Trophoblast cell (in vitro differentiated cells and primary cell): ENCODE results near the gene SH3BP4.
A peak's percentile ranks its signal among the peaks of the same experiment; 100 is the strongest.

Source experiments
- DNase-seq, 2 donors: peaks; one replicate each; pipeline ENCODE4 v3.0.0-alpha.2; 2016
- H2AFZ ChIP-seq: 2 replicates; pipeline ENCODE4 v1.6.1; 2013; ENCODE audit warnings: low read length, moderate library complexity, mild to moderate bottlenecking; ENCODE audit not compliant: insufficient read depth, poor library complexity
- H2AK5ac ChIP-seq: 2 replicates; pipeline ENCODE4 v1.6.1; 2013; ENCODE audit warnings: mild to moderate bottlenecking, low read length
- H2BK120ac ChIP-seq: 2 replicates; pipeline ENCODE4 v1.6.1; 2013; ENCODE audit warnings: low read length, mild to moderate bottlenecking, moderate library complexity; ENCODE audit not compliant: insufficient read depth, poor library complexity
- H2BK12ac ChIP-seq: 2 replicates; pipeline ENCODE4 v1.6.1; 2013; ENCODE audit warnings: mild to moderate bottlenecking, low read length, moderate library complexity
- H2BK5ac ChIP-seq: 2 replicates; pipeline ENCODE4 v1.6.1; 2013; ENCODE audit warnings: low read length, low read depth, moderate library complexity, mild to moderate bottlenecking; ENCODE audit not compliant: poor library complexity
- H3K14ac ChIP-seq: 2 replicates; pipeline ENCODE4 v1.6.1; 2013; ENCODE audit warnings: mild to moderate bottlenecking, low read length
- H3K18ac ChIP-seq: 2 replicates; pipeline ENCODE4 v1.6.1; 2013; ENCODE audit warnings: mild to moderate bottlenecking, low read length
- H3K23ac ChIP-seq: 2 replicates; pipeline ENCODE4 v1.6.1; 2013; ENCODE audit warnings: low read length
- H3K27ac ChIP-seq: 2 replicates; pipeline ENCODE4 v1.5.1; 2013; ENCODE audit warnings: low read depth, mild to moderate bottlenecking, inconsistent platforms, low read length, moderate library complexity
- H3K27me3 ChIP-seq: 2 replicates; pipeline ENCODE4 v1.6.1; 2013; ENCODE audit warnings: inconsistent platforms, mild to moderate bottlenecking, low read length, moderate library complexity; ENCODE audit not compliant: insufficient read depth
- H3K36me3 ChIP-seq, 2 experiments: 1 replicate in 1 of 2; 2 replicates in 1 of 2; pipeline ENCODE4 v1.6.1; 2013; ENCODE audit warnings: low read length in 2 of 2, mild to moderate bottlenecking in 2 of 2, moderate library complexity in 1 of 2; ENCODE audit not compliant: insufficient read depth in 2 of 2, control insufficient read depth in 1 of 2
- H3K4ac ChIP-seq: 2 replicates; pipeline ENCODE4 v1.6.1; 2013; ENCODE audit warnings: low read depth, mild to moderate bottlenecking, low read length, moderate library complexity
- H3K4me1 ChIP-seq, 2 experiments: 1 replicate in 1 of 2; 2 replicates in 1 of 2; pipeline ENCODE4 v1.6.1; 2013; ENCODE audit warnings: low read length in 2 of 2, mild to moderate bottlenecking in 2 of 2, moderate library complexity in 1 of 2; ENCODE audit not compliant: insufficient read depth in 2 of 2, control insufficient read depth in 1 of 2
- H3K4me2 ChIP-seq: 2 replicates; pipeline ENCODE4 v1.6.1; 2013; ENCODE audit warnings: inconsistent platforms, mild to moderate bottlenecking, low read length, moderate library complexity
- H3K4me3 ChIP-seq: 2 replicates; pipeline ENCODE4 v1.5.1; 2013; ENCODE audit warnings: mild to moderate bottlenecking, low read depth, low read length, inconsistent platforms
- H3K79me1 ChIP-seq: one replicate; pipeline ENCODE4 v1.6.1; 2013; ENCODE audit warnings: low read length
- H3K79me2 ChIP-seq: 2 replicates; pipeline ENCODE4 v1.6.1; 2013; ENCODE audit warnings: low read length, mild to moderate bottlenecking; ENCODE audit not compliant: control insufficient read depth, insufficient read depth, poor library complexity
- H3K9ac ChIP-seq: 2 replicates; pipeline ENCODE4 v1.6.1; 2013; ENCODE audit warnings: mild to moderate bottlenecking, low read length
- H3K9me3 ChIP-seq: 2 replicates; pipeline ENCODE4 v1.6.1; 2013; ENCODE audit warnings: low read depth, mild to moderate bottlenecking, control low read depth, inconsistent platforms, low read length; ENCODE audit not compliant: insufficient read depth
- H4K12ac ChIP-seq: 2 replicates; pipeline ENCODE4 v1.6.1; 2013; ENCODE audit warnings: low read depth, mild to moderate bottlenecking, low read length, moderate library complexity
- H4K8ac ChIP-seq: 2 replicates; pipeline ENCODE4 v1.6.1; 2013; ENCODE audit warnings: low read depth, mild to moderate bottlenecking, low read length, moderate library complexity
- H4K91ac ChIP-seq: one replicate; pipeline ENCODE4 v1.6.1; 2013; ENCODE audit warnings: low read depth, mild to moderate bottlenecking, low read length, moderate library complexity
- WGBS: extraction: QIAGEN DNeasy Blood & Tissue Kit; methylation state at CpG from one replicate; pipeline ENCODE4 v1.1.7; 2013; ENCODE audit warnings: missing lambda C conversion rate; ENCODE audit not compliant: insufficient read length, insufficient coverage; ENCODE audit errors: extremely low coverage; 5-methylcytosine and 5-hydroxymethylcytosine counted together

The SH3BP4 gene

GRCh38 chr2:235008584-235009044 is 56.8 kb downstream of the SH3BP4 start:
- WGBS = no CpG with 5 or more reads among the region's 6 CpGs

GRCh38 chr2:235009081-235009480 is 57.3 kb downstream of the SH3BP4 start:
- no peak overlapping the region for H4K12ac ChIP-seq
- peak overlapping the region; percentile 22 for H3K4me2 ChIP-seq
- H3K27ac ChIP-seq = no peak overlapping the region
- WGBS = no CpG with 5 or more reads among the region's 6 CpGs
- no peak overlapping the region for H2BK12ac ChIP-seq
- H3K23ac ChIP-seq = no peak overlapping the region
- no peak overlapping the region for H4K8ac ChIP-seq
- DNase-seq = no peak
- H2BK5ac ChIP-seq = no peak overlapping the region
- no peaks in the 10 kb centered on the region for H3K9me3 ChIP-seq
- peak overlapping the region; percentile 9 for H2AK5ac ChIP-seq
- peak overlapping the region; percentile 13 for H3K4ac ChIP-seq
- no peaks in the 10 kb centered on the region for H3K27me3 ChIP-seq
- peak overlapping the region; percentile 50 for H3K18ac ChIP-seq
- peaks cover 19% of the 10 kb centered on the region for H3K79me2 ChIP-seq
- no peak overlapping the region for H3K9ac ChIP-seq
- H3K4me1 ChIP-seq = peaks cover 45 to 60% of the 10 kb centered on the region in 2 experiments
- no peak overlapping the region for H4K91ac ChIP-seq
- peaks cover 9% of the 10 kb centered on the region for H3K79me1 ChIP-seq
- H3K4me3 ChIP-seq = no peak overlapping the region
- no peak overlapping the region for H2AFZ ChIP-seq
- H2BK120ac ChIP-seq = no peak overlapping the region
- H3K14ac ChIP-seq = no peak overlapping the region
- peaks cover 2 to 9% of the 10 kb centered on the region in 2 experiments for H3K36me3 ChIP-seq

More at GRCh38 chr2:235008584-235009044, 56.8 kb downstream of the SH3BP4 start:
- no peak overlapping the region for H4K12ac ChIP-seq
- no peaks in the 10 kb centered on the region for H3K9me3 ChIP-seq
- H3K4me2 ChIP-seq = peak overlapping the region; percentile 22
- H3K27ac ChIP-seq = no peak overlapping the region
- H3K79me2 ChIP-seq = peaks cover 19% of the 10 kb centered on the region
- no peaks in the 10 kb centered on the region for H3K27me3 ChIP-seq
- H2AFZ ChIP-seq = no peak overlapping the region
- H2BK12ac ChIP-seq = no peak overlapping the region
- no peak overlapping the region for H3K9ac ChIP-seq
- no peak overlapping the region for H3K18ac ChIP-seq
- no peak overlapping the region for H3K4ac ChIP-seq
- no peak overlapping the region for H4K91ac ChIP-seq
- peaks cover 2 to 9% of the 10 kb centered on the region in 2 experiments for H3K36me3 ChIP-seq
- DNase-seq = peak; percentile 61 to 74
- no peak overlapping the region for H2BK5ac ChIP-seq
- H4K8ac ChIP-seq = no peak overlapping the region
- no peak overlapping the region for H3K14ac ChIP-seq
- H3K4me3 ChIP-seq = no peak overlapping the region
- H2AK5ac ChIP-seq = no peak overlapping the region
- H2BK120ac ChIP-seq = no peak overlapping the region
- no peak overlapping the region for H3K23ac ChIP-seq
- peaks cover 45 to 60% of the 10 kb centered on the region in 2 experiments for H3K4me1 ChIP-seq
- H3K79me1 ChIP-seq = peaks cover 9% of the 10 kb centered on the region

DNA sequence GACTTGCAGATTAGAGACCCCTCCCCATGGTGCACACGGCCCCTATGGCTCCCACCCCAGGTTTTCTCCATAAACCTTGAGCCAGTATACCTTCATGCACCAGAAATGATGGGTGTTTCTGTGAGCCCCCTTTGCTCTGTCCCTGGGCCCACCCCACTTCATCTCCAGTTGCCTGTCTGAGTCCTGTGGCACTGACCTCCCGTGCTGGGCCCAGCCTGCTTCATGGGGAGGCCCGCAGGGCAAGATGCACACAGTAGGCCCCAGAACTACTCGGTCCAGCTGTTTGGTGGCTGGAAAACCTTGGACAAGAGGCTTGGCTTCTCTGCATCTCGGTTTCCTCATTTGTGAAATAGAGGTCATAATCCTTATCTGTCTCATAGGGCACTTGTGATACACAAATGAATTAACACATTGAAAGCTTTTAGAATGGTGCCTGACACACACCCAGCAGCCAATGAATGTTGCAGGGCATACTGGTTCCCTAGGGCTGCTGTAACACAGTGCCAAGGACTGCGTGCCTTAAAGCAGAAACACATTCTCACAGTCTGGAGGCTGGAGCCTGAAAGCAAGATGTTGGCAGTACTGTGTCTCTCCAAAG is 58.4 kb downstream of the SH3BP4 start:
- H4K8ac ChIP-seq = no peak overlapping the region
- no peak overlapping the region for H3K14ac ChIP-seq
- H3K23ac ChIP-seq = no peak overlapping the region
- H3K4me3 ChIP-seq = no peak overlapping the region
- peaks cover under 1% of the 10 kb centered on the region for H3K9me3 ChIP-seq
- no peak overlapping the region for H2AFZ ChIP-seq
- no peak overlapping the region for H4K91ac ChIP-seq
- H4K12ac ChIP-seq = no peak overlapping the region
- peaks cover 9% of the 10 kb centered on the region for H3K79me1 ChIP-seq
- H3K79me2 ChIP-seq = peaks cover 19% of the 10 kb centered on the region
- no peak overlapping the region for H3K18ac ChIP-seq
- DNase-seq = no peak
- H3K27ac ChIP-seq = no peak overlapping the region
- H3K36me3 ChIP-seq = peaks cover 3 to 10% of the 10 kb centered on the region in 2 experiments
- no peak overlapping the region for H3K9ac ChIP-seq
- H2BK120ac ChIP-seq = no peak overlapping the region
- WGBS = no CpG with 5 or more reads among the region's 6 CpGs
- no peaks in the 10 kb centered on the region for H3K27me3 ChIP-seq
- peaks cover 41 to 55% of the 10 kb centered on the region in 2 experiments for H3K4me1 ChIP-seq
- H2BK12ac ChIP-seq = no peak overlapping the region
- H2AK5ac ChIP-seq = no peak overlapping the region
- H3K4ac ChIP-seq = peak overlapping the region; percentile 25
- H3K4me2 ChIP-seq = no peak overlapping the region
- H2BK5ac ChIP-seq = no peak overlapping the region

DNA sequence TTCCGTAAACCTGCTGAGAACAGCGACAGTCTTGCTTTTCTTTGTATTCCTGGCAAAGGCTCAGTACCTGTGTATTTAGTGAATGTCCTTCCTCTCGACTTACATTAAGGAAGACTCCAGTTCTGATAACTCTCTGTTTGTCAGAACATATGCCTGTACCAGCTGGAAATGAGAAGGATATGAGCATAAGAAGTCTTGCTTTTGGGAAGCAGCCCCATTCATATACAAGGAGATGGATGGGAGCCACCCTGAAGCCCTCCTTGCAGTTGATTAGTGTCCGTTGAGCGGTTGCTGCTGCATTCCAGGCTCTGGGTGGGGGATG is 59.8 kb downstream of the SH3BP4 start:
- Histone ChIP-seq H2BK5ac (no peak overlapping the region), H3K9me3 (peaks cover 4% of the 10 kb centered on the region), H4K8ac (no peak overlapping the region), H2AK5ac (no peak overlapping the region), H2AFZ (no peak overlapping the region), H3K27ac (no peak overlapping the region), H3K4me2 (no peak overlapping the region), H2BK12ac (no peak overlapping the region), H3K27me3 (no peaks in the 10 kb centered on the region), H3K4ac (no peak overlapping the region), H4K12ac (no peak overlapping the region), H3K9ac (no peak overlapping the region), H4K91ac (no peak overlapping the region), H3K14ac (no peak overlapping the region), H3K36me3 (peaks cover 6 to 10% of the 10 kb centered on the region in 2 experiments), H3K4me3 (no peak overlapping the region), H3K79me1 (peaks cover 9% of the 10 kb centered on the region), H2BK120ac (no peak overlapping the region), H3K4me1 (peaks cover 36 to 44% of the 10 kb centered on the region in 2 experiments), H3K79me2 (peaks cover 20% of the 10 kb centered on the region), H3K18ac (no peak overlapping the region), H3K23ac (no peak overlapping the region)
- WGBS = no CpG with 5 or more reads among the region's 5 CpGs
- DNase-seq = no peak
